HG03103 (cell line): ENCODE results near the gene PTBP2.
A peak's percentile ranks its signal among the peaks of the same experiment; 100 is the strongest.

Source experiments
- ATAC-seq: cut with Tn5 transposase; IDR thresholded peaks from one replicate; pipeline ENCODE4 v1.9.1; 2021; ENCODE audit warnings: low read depth; ENCODE audit not compliant: unreplicated experiment

PTBP2 gene, protein sequence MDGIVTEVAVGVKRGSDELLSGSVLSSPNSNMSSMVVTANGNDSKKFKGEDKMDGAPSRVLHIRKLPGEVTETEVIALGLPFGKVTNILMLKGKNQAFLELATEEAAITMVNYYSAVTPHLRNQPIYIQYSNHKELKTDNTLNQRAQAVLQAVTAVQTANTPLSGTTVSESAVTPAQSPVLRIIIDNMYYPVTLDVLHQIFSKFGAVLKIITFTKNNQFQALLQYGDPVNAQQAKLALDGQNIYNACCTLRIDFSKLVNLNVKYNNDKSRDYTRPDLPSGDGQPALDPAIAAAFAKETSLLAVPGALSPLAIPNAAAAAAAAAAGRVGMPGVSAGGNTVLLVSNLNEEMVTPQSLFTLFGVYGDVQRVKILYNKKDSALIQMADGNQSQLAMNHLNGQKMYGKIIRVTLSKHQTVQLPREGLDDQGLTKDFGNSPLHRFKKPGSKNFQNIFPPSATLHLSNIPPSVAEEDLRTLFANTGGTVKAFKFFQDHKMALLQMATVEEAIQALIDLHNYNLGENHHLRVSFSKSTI

DNA sequence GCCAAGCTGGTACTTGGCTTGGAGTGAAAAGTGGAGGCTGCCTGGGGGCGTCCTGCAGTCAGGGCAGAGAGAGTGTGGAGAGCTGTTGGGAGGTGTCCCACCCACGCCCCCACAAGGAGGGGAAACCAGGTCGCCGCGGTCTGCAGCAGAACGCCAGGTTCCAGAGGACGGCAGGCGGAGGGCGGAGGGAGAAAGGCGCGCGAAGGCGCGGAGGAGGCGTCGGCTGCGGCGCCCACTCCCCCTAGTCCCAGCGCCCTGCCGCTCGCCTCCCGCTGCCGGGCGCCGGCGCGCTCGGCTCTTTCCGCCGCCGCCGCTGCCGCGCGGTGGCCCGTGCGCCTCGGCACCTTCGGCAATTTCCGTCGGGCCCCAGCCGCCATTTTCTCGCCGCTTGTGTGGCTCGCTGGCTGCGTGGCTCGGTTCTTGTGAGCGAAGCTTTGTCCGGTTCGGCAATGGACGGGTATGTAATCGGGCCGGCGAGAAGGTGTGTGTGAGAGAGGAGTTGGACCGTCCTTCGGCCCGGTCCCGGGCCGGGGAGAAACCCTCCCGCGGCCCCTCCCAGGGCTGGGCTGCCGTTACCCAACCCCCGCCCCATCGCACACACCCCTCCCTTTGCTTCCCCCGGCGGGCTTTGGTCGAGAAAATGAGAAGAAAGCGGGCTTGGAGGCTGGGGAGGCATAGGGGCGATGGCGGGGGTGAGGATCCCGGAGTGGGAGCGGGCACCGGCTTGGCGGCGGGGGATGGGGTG is at the start of gene PTBP2:
Gene PTBP2, plus strand, starts transcription at position 369 of the 745 bp plus-strand sequence. Its CDS starts 81 bp downstream, at position 450.
- peak; percentile 93 for ATAC-seq

DNA sequence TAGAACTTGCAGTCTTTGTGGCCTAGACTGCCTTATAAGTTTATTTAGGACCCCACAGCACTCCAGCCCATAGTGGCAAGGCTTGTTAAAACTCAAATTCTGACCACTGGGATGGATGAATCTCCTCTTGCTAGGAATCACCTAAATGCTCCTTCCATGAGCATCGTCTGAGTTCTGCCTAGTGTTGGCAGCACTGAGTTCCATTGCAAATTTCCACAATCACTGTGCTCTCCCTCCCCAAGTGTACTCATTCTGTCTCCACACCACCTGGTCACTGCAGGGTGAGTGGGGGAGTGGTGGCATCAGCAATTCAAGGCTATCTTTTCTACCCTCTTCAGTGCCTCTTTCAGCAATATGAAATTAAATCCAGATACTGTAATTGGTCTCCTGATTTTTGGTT is 46.7 kb upstream of the PTBP2 start:
- ATAC-seq, result no peak

DNA sequence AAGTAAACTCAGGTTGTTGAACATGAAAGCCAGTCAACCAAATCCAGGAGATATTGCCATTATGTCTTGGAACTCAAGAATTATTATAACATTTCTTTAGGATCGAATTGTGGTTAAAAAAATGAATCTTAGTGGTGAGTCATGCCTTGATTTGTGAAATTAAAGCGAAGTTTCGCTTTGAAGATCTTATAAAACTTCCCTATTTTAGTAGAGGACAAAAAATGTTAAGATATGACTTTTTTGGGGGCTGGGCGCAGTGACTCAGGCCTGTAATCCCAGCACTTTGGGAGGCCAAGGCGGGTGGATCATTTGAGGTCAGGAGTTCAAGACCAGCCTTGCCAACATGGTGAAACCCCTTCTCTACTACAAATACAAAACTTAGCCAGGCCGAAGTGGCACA is 39.5 kb upstream of the PTBP2 start:
- ATAC-seq, result no peak

- no peak for ATAC-seq
These were observed 37.7 kb upstream of the PTBP2 start for GRCh38 chr1:96683931-96684330.

DNA sequence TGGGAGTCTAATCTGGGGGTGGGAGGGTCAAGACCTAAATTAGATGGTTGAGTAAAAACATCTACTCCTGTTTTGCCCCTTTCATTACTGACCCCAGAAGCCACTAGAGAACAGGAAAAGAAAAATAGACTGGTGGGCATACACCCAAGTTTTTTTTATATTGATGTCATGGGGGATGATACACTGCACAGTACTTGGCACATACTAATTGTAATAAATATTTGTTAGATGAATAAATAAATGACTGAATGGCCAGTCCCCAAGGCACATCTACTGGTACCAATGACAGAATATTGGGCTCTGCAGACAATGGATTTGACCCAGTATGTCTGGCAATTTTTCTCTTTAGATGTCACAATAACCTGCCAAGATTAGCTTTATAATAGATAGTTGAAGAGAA is 36.8 kb upstream of the PTBP2 start:
- ATAC-seq, result no peak

DNA sequence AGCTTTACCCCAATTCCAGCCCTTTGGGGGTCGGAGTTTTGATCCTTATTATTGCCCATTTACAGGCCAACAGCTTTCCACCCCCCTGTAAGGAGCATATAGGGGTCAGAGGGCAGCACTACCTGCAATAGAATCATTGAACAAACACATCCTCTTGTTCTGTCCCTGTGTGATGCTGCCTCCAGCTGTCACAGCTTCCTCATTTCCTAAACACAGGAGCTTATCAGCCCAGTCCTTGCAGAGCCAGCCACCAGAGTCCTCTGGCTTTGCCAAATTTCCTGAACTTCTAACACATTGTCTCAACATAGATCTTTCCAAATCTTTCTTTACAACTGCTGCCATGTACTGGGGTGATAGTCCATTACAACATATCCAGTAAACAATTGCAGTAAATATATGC is 32.8 kb upstream of the PTBP2 start:
- ATAC-seq, result no peak

GRCh38 chr1:96695954-96696353 is 25.6 kb upstream of the PTBP2 start:
- ATAC-seq, result no peak

GRCh38 chr1:96698342-96698983 is 23.1 kb upstream of the PTBP2 start:
- ATAC-seq, result no peak

GRCh38 chr1:96703186-96703585 is 18.4 kb upstream of the PTBP2 start:
- ATAC-seq, result no peak

DNA sequence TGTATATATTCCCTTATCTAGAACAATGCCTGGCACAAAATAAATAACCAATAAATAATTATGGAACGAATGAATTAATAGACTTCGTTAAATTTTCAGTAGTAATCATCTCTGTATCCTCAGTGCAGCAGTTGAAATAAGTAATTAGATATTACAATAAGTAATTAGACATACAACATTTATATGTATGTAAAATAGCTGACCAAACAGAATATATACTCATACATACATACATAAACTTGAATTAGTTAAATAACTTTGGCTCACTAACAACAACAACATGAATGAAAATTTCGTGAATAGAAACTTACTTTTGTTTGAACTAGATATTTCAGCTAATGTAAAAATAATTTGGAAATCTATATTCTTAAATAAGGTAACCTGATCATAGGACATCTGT is 14.6 kb upstream of the PTBP2 start:
- ATAC-seq, result no peak

DNA sequence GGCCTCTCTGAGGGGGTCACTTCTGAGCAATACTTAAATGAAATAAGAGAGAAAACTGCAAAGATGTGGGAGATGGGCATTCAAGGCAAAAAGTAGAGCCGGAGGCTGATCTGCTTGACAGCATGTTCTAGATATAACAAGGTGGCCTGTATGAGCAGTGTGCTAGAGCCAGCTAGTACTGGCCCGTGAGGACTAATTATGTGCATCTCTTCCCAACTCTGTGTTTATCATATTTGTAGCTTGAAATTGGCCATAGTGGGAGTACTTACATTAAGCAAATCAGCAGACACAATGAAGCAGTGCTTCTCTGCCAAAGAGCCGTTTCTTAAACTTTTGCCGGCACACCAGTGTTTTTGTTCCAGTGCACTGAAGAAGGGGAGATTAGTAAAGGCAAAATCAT is 13.1 kb upstream of the PTBP2 start:
- ATAC-seq, result no peak

- no peak for ATAC-seq
These were observed 10.7 kb upstream of the PTBP2 start for GRCh38 chr1:96710708-96711477.

DNA sequence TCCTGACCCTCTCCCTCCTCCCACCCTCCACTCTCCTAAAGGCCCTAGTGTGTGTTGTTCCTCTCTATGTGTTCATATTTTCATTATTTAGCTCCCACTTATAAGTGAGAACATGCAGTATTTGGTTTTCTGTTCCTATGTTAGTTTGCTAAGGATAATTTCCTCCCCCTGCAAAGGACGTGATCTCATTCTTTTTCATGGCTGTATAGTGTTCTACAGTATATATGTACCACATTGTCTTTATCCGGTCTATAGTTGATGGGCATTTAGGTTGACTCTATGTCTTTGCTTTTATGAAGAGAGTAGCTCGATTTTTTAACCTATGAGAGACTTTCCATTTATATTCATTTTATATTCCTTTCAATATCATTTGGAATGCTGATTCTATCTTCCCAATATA is 7.9 kb upstream of the PTBP2 start:
- ATAC-seq, result no peak

DNA sequence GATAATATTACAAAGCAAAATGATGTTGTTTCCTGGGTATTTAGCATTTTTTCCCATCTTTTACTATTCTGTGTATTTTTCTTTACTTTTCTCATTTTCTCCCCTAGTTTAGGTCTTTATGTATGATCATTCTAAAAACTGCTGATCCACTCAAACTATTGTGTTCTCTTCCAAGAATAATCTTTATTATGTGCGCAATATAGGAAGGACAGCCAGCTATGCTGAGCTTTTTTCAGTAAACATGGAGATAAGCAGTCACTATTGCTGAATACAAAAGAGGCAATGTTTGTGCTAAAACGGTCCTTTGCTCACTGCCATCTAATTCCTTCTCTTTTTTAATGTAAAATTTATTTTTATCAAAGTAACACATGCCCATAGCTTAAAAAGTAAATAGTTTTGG is 6.7 kb upstream of the PTBP2 start:
- ATAC-seq, result no peak

DNA sequence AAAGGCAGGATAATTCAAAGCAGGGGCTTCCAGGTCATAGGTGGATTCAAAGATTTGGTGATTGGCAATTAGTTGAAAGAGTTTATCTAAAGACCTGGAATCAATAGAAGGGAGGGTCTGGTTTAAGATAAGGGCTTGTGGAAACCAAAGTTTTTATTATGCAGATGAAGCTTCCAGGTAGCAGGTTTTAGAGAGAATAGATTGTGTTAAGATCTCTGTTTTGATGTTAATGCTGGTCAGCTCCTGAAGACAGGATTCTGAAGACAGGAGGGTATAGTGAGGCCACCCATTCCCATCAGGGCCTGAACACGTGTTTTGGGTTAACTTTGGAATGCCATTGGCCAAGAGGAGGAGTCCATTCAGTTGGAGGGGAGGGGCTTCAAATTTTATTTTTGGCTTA is 6.1 kb upstream of the PTBP2 start:
- no peak for ATAC-seq

- ATAC-seq, result peak; percentile 2
These were observed 550 bp upstream of the PTBP2 start for GRCh38 chr1:96721053-96721415.

- ATAC-seq, result peak; percentile 35
These were observed 758 bp downstream of the PTBP2 start for GRCh38 chr1:96722161-96722922.

DNA sequence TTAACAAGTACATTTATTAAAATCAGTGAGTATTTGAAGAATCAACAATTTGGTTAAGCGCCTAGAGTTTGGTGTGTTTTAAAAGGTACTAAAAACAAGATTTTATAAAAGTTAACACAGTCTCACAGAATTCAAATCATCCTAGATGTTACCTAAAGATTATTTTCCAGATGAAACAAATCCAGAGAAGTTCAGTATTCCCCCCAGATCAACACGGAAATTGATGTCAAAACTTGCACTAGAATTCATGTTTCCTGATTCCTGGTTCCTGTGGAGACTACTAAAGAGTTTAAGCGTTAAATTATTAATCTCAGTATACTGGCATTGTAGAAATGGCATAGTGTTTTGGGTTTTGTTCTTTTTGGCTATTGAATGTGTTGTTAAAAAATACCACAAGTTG is 1.4 kb downstream of the PTBP2 start:
- no peak for ATAC-seq

GRCh38 chr1:96723377-96723776 is 1.8 kb downstream of the PTBP2 start:
- no peak for ATAC-seq

GRCh38 chr1:96723936-96724335 is 2.4 kb downstream of the PTBP2 start:
- ATAC-seq, result no peak
